ENCODE results near the gene SRL.

DNA sequence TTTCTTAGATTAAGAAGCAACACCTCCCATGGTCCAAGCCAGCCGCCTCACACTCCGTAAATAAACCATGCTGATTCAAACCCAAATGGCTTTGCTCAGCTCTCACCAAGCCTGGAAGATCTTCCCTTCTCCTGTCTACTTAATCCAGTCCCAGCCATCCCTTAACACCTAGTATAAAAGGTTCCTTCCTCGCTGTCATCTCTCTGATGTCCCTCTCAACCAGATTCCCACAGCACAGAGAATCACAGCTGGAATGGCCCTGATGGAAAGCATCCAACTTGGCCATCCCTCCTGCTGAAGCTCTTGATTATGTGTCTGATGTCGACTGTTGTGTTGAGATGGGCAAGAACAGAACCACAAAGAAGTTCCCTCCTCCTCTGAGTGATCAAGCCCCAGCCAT, 75.1 kb downstream of the SRL start:
- TF ChIP-seq, protein P1, sequence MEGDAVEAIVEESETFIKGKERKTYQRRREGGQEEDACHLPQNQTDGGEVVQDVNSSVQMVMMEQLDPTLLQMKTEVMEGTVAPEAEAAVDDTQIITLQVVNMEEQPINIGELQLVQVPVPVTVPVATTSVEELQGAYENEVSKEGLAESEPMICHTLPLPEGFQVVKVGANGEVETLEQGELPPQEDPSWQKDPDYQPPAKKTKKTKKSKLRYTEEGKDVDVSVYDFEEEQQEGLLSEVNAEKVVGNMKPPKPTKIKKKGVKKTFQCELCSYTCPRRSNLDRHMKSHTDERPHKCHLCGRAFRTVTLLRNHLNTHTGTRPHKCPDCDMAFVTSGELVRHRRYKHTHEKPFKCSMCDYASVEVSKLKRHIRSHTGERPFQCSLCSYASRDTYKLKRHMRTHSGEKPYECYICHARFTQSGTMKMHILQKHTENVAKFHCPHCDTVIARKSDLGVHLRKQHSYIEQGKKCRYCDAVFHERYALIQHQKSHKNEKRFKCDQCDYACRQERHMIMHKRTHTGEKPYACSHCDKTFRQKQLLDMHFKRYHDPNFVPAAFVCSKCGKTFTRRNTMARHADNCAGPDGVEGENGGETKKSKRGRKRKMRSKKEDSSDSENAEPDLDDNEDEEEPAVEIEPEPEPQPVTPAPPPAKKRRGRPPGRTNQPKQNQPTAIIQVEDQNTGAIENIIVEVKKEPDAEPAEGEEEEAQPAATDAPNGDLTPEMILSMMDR (IDR thresholded peaks at IDR 0.05; ENCODE audit: low read depth, low read length, poor library complexity, severe bottlenecking) = no peak
- no peak for TF ChIP-seq EZH2phosphoT487 (IDR thresholded peaks at IDR 0.05; ENCODE audit: borderline replicate concordance, low read length)

Data from DOHH2 (cell line).